Smooth muscle cell (in vitro differentiated cells): ENCODE measurements around the gene HOXA2. TPM values are rescaled to one million over a fixed set of nuclear protein-coding genes. Genes with fewer than 3 reads are reported as not detected.

Source experiments
- DNase-seq: peaks from one replicate; lab custom pipeline; 2025; ENCODE audit not compliant: unreplicated experiment; lab: John Stamatoyannopoulos, UW
- H2AFZ ChIP-seq: fragments of 200-600 bp; sonication (generic); 2 replicates; pipeline ENCODE4 v1.6.0; 2016; ENCODE audit warnings: antibody characterized with exemption, low read depth, mild to moderate bottlenecking
- H3F3A ChIP-seq: fragments of 200-600 bp; sonication (generic); 2 replicates; pipeline ENCODE4 v1.6.0; 2017; ENCODE audit warnings: antibody characterized with exemption, low read depth
- H3K27ac ChIP-seq: fragments of 200-600 bp; sonication (generic); 2 replicates; pipeline ENCODE4 v1.5.1; 2016; ENCODE audit warnings: low read depth, mild to moderate bottlenecking
- H3K27me3 ChIP-seq: fragments of 200-600 bp; sonication (generic); 2 replicates; pipeline ENCODE4 v1.6.1; 2016; ENCODE audit warnings: low read depth, mild to moderate bottlenecking
- H3K36me3 ChIP-seq: fragments of 200-600 bp; sonication (generic); 2 replicates; pipeline ENCODE4 v1.5.1; 2016; ENCODE audit warnings: low read depth
- H3K4me1 ChIP-seq: fragments of 200-600 bp; sonication (generic); 2 replicates; pipeline ENCODE4 v1.5.1; 2016; ENCODE audit warnings: low read depth
- H3K4me2 ChIP-seq: fragments of 200-600 bp; sonication (generic); 2 replicates; pipeline ENCODE4 v1.6.0; 2016; ENCODE audit warnings: mild to moderate bottlenecking
- H3K4me3 ChIP-seq: fragments of 200-600 bp; sonication (generic); 2 replicates; pipeline ENCODE4 v1.5.1; 2016; ENCODE audit warnings: mild to moderate bottlenecking
- H3K79me2 ChIP-seq: fragments of 200-600 bp; sonication (generic); 2 replicates; pipeline ENCODE4 v1.6.0; 2016; ENCODE audit warnings: low read depth, mild to moderate bottlenecking
- H3K9ac ChIP-seq: fragments of 200-600 bp; sonication (generic); 2 replicates; pipeline ENCODE4 v1.6.0; 2016; ENCODE audit warnings: low read depth
- H3K9me3 ChIP-seq: fragments of 200-600 bp; sonication (generic); replicated peaks from 2 replicates; pipeline ENCODE4 v1.5.1; 2016; ENCODE audit warnings: low read depth
- H4K20me1 ChIP-seq: fragments of 200-600 bp; sonication (generic); 2 replicates; pipeline ENCODE4 v1.6.0; 2016; ENCODE audit warnings: low read depth
- WGBS: methylation state at CpG from one replicate; pipeline ENCODE4 v1.1.7; 2016; ENCODE audit warnings: low lambda C conversion rate; 5-methylcytosine and 5-hydroxymethylcytosine counted together
- polyA plus RNA-seq: library from polyadenylated mRNA; unstranded; fragments of >200 nt; fragmentation: Nextera tagmentation; extraction: Ambion mirVana; gene quantifications from 2 replicates; pipeline ENCODE4 v1.2.1, GENCODE V29; 2016
- total RNA-seq: library from RNA; depleted of rRNA; stranded (reverse); fragments of >200 nt; gene quantifications from 2 replicates; pipeline ENCODE4 v1.2.3, GENCODE V29; 2014
- TF ChIP-seq, protein P1 (sequence below): fragments of 200-600 bp; sonication (generic); IDR thresholded peaks from 2 replicates; pipeline ENCODE4 v1.5.1; 2017; ENCODE audit warnings: borderline replicate concordance, mild to moderate bottlenecking, antibody characterized with exemption; ENCODE audit not compliant: insufficient read depth, poor library complexity, severe bottlenecking

Gene HOXA2
- total and polyA plus RNA-seq, 2 experiments from 2014 or later: not detected

DNA sequence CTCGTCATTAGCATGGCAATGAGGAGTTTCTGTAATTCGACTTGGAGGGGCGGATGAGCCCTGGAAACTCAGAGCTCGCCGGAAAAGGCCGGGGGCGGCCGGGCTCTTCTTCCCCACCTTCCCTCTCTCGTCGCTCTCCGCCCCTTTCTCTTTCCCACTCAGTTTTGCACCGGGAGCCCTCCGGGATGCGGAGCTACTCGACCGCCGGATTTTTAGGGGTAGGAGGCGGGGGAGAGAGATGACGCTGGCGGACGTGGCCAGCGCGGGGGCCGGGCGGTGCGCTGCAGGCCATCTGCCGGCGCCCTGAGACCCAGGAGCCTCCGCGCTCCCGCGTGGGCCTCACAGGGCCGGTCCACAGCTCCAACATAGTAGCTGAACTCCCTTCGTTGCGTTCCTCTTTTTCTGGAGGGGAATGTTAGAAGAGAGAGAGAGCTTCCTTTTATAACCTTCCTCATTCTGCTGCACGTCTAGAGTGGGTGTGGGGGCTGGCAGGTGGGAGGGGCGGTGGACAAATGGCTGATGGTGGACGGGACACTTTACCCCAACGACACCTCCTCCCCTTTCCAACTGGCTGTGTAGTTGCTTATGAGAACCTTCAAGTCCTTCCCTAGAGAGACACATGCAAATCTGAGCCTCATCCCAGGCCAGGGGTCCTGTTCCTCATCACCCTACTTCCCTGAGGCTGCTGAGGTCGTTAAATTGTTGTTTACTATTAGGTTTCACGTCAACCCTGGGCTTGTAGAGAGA, 5.5 kb downstream of the HOXA2 start:
- H3K79me2 ChIP-seq: no peaks in the 10 kb centered on the region
- peaks cover 23% of the 10 kb centered on the region for H4K20me1 ChIP-seq
- peaks cover 100% of the 10 kb centered on the region for H3K27me3 ChIP-seq
- peak overlapping the region; percentile 99 for H3K4me2 ChIP-seq
- no peaks in the 10 kb centered on the region for H3K9me3 ChIP-seq
- TF ChIP-seq, protein P1, sequence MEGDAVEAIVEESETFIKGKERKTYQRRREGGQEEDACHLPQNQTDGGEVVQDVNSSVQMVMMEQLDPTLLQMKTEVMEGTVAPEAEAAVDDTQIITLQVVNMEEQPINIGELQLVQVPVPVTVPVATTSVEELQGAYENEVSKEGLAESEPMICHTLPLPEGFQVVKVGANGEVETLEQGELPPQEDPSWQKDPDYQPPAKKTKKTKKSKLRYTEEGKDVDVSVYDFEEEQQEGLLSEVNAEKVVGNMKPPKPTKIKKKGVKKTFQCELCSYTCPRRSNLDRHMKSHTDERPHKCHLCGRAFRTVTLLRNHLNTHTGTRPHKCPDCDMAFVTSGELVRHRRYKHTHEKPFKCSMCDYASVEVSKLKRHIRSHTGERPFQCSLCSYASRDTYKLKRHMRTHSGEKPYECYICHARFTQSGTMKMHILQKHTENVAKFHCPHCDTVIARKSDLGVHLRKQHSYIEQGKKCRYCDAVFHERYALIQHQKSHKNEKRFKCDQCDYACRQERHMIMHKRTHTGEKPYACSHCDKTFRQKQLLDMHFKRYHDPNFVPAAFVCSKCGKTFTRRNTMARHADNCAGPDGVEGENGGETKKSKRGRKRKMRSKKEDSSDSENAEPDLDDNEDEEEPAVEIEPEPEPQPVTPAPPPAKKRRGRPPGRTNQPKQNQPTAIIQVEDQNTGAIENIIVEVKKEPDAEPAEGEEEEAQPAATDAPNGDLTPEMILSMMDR: no peak
- WGBS: under 1% methylated on average over 41 of the region's 41 CpGs
- no peak overlapping the region for H3K27ac ChIP-seq
- H3F3A ChIP-seq: no peaks in the 10 kb centered on the region
- H3K9ac ChIP-seq: peak overlapping the region; percentile 52
- peak overlapping the region; percentile 72 for H3K4me3 ChIP-seq
- H2AFZ ChIP-seq: peak overlapping the region; percentile 92
- no peaks in the 10 kb centered on the region for H3K36me3 ChIP-seq
- DNase-seq: no peak
- peaks cover 11% of the 10 kb centered on the region for H3K4me1 ChIP-seq

GRCh38 chr7:27095897-27096767, 6.4 kb downstream of the HOXA2 start, which contains the start of gene HOXA1:
HOXA1 (minus strand) TSS chr7:27096000; CDS start chr7:27095912, 88 bp downstream.
- peaks cover 23% of the 10 kb centered on the region for H4K20me1 ChIP-seq
- peaks cover 100% of the 10 kb centered on the region for H3K27me3 ChIP-seq
- peak within 1 kb of the TSS; percentile 92 for H2AFZ ChIP-seq
- WGBS: 2% methylated on average over 66 of the region's 68 CpGs
- peak within 1 kb of the TSS; percentile 99 for H3K4me2 ChIP-seq
- no peaks in the 10 kb centered on the region for H3K9me3 ChIP-seq
- H3K4me3 ChIP-seq: peak within 1 kb of the TSS; percentile 72
- H3K79me2 ChIP-seq: no peaks in the 10 kb centered on the region
- H3K4me1 ChIP-seq: peaks cover 8% of the 10 kb centered on the region
- DNase-seq: no peak
- TF ChIP-seq, protein P1: no peak
- H3K27ac ChIP-seq: no peak within 1 kb of the TSS
- H3K36me3 ChIP-seq: no peaks in the 10 kb centered on the region
- H3F3A ChIP-seq: no peaks in the 10 kb centered on the region
- H3K9ac ChIP-seq: peak within 1 kb of the TSS; percentile 52

DNA sequence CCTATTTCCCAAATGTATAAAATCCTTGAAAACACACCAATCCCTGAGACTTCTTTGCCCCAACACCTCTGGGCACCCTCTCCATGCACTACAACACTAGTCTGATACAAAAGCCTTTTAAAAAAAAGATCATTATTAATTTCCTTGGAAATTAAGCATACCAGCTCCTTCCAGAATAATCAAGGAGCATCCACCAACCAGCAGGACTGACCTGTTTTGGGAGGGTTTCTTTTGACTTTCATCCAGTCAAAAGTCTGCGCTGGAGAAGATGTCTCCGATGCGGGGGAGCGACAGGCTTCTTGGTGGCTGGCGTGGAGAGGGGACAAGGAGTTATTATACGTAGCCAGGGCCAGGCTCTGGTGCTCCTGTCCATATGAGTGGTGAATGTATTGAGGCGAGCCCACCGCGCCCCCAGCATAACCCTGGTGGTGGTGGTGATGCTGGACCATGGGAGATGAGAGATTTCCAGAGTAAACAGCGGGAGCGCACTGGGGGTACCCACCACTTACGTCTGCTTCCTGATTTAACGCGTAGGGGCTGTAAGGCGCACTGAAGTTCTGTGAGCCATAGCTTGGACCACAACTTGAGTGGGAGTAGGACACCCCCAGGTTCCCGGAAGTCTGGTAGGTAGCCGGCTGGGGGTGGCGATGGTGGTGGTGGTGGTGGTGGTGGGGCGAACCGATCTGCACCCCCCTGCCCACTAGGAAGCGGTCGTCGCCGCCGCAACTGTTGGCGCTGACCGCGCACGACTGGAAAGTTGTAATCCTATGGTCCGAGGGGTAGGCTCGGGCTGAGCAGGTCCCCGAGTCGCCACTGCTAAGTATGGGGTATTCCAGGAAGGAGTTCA, 7.2 kb downstream of the HOXA2 start:
- Histone ChIP-seq H3K4me2 (peak overlapping the region; percentile 99), H3K79me2 (no peaks in the 10 kb centered on the region), H3K36me3 (no peaks in the 10 kb centered on the region), H3K9ac (no peak overlapping the region), H4K20me1 (peaks cover 23% of the 10 kb centered on the region), H3K9me3 (no peaks in the 10 kb centered on the region), H3K4me3 (peak overlapping the region; percentile 72), H3K27me3 (peaks cover 100% of the 10 kb centered on the region), H3K27ac (no peak overlapping the region), H2AFZ (no peak overlapping the region), H3F3A (no peaks in the 10 kb centered on the region), H3K4me1 (peaks cover 7% of the 10 kb centered on the region)
- no peak for DNase-seq
- TF ChIP-seq, protein P1: no peak
- 5% methylated on average over 33 of the region's 33 CpGs for WGBS
